ENCODE results near the gene MACROH2A2. TPM values are rescaled to one million over a fixed set of nuclear protein-coding genes. Genes with fewer than 3 reads are reported as not detected.
A peak's percentile ranks its signal among the peaks of the same experiment; 100 is the strongest.
"Not testable (repeated sequence)": the region's sequence is repeated elsewhere in the genome, so short reads cannot be mapped to it uniquely, and the experiment has no call there.

MACROH2A2 gene
- total RNA-seq (2014; rRNA removed; shearing (Covaris generic)): 2.1 TPM in 2 replicates

GRCh38 chr10:70052462-70053217, at the start of gene MACROH2A2:
Gene MACROH2A2 (plus strand): TSS chr10:70052846. CDS start chr10:70075659, 22,813 bp downstream.
- peak; percentile 23 for DNase-seq (ENCODE audit: low read depth)

- no peak for DNase-seq (ENCODE audit: low read depth)
Observed at GRCh38 chr10:70007116-70007820, 45.4 kb upstream of the MACROH2A2 start.

- DNase-seq (ENCODE audit: low read depth): no peak
Observed at GRCh38 chr10:70031215-70031614, 21.4 kb upstream of the MACROH2A2 start.

GRCh38 chr10:70032667-70033289, 19.9 kb upstream of the MACROH2A2 start:
- DNase-seq (ENCODE audit: low read depth): no peak

GRCh38 chr10:70034232-70034631, 18.4 kb upstream of the MACROH2A2 start:
- no peak for DNase-seq (ENCODE audit: low read depth)

- DNase-seq (ENCODE audit: low read depth): no peak
Observed at GRCh38 chr10:70035531-70035930, 17.1 kb upstream of the MACROH2A2 start.

GRCh38 chr10:70038923-70039322, 13.7 kb upstream of the MACROH2A2 start:
- DNase-seq (ENCODE audit: low read depth): no peak

- DNase-seq (ENCODE audit: low read depth): no peak
Observed at GRCh38 chr10:70041016-70041415, 11.6 kb upstream of the MACROH2A2 start.

- DNase-seq (ENCODE audit: low read depth): not testable (repeated sequence)
Observed at GRCh38 chr10:70041739-70042138, 10.9 kb upstream of the MACROH2A2 start.

GRCh38 chr10:70047066-70047465, 5.6 kb upstream of the MACROH2A2 start:
- not testable (repeated sequence) for DNase-seq (ENCODE audit: low read depth)

GRCh38 chr10:70048030-70048723, 4.5 kb upstream of the MACROH2A2 start:
- no peak for DNase-seq (ENCODE audit: low read depth)

GRCh38 chr10:70051848-70052247, 798 bp upstream of the MACROH2A2 start:
- no peak for DNase-seq (ENCODE audit: low read depth)

GRCh38 chr10:70053218-70053840, 683 bp downstream of the MACROH2A2 start:
- DNase-seq (ENCODE audit: low read depth): no peak

- no peak for DNase-seq (ENCODE audit: low read depth)
Observed at GRCh38 chr10:70053841-70054288, 1.2 kb downstream of the MACROH2A2 start.

GRCh38 chr10:70054902-70055301, 2.3 kb downstream of the MACROH2A2 start:
- DNase-seq (ENCODE audit: low read depth): no peak

GRCh38 chr10:70055550-70055949, 2.9 kb downstream of the MACROH2A2 start:
- no peak for DNase-seq (ENCODE audit: low read depth)

GRCh38 chr10:70057306-70057705, 4.7 kb downstream of the MACROH2A2 start:
- no peak for DNase-seq (ENCODE audit: low read depth)

GRCh38 chr10:70060389-70060788, 7.7 kb downstream of the MACROH2A2 start:
- no peak for DNase-seq (ENCODE audit: low read depth)

- DNase-seq (ENCODE audit: low read depth): no peak
Observed at GRCh38 chr10:70063418-70064098, 10.9 kb downstream of the MACROH2A2 start.

GRCh38 chr10:70064486-70064885, 11.8 kb downstream of the MACROH2A2 start:
- no peak for DNase-seq (ENCODE audit: low read depth)

- no peak for DNase-seq (ENCODE audit: low read depth)
Observed at GRCh38 chr10:70066190-70066589, 13.5 kb downstream of the MACROH2A2 start.
